Adrenal gland (tissue), 5 donors: ENCODE results near the gene PROSER2.

Experiments
- POLR2A ChIP-seq, 2 donors: fragments of 450-650 bp; IDR thresholded peaks; one replicate each; pipeline ENCODE4 v1.6.1; 2017; ENCODE audit warnings: antibody characterized with exemption in 2 of 2, mild to moderate bottlenecking in 2 of 2, moderate library complexity in 1 of 2
- TF ChIP-seq, protein P1 (sequence below), 6 experiments: fragments of 450-650 bp in 4 of 6; fragments of 200-600 bp in 2 of 6; sonication (generic) in 1 of 6; IDR thresholded peaks; 1 replicate in 5 of 6; 2 replicates in 1 of 6; pipeline versions ENCODE4 v1.5.1 to v1.8.0; 2016 to 2021; ENCODE audit warnings: antibody characterized with exemption in 6 of 6, mild to moderate bottlenecking in 2 of 6, moderate library complexity in 1 of 6
- donor health status: DM: no; HTN: no; CAD: no.

- TF ChIP-seq, protein P1, sequence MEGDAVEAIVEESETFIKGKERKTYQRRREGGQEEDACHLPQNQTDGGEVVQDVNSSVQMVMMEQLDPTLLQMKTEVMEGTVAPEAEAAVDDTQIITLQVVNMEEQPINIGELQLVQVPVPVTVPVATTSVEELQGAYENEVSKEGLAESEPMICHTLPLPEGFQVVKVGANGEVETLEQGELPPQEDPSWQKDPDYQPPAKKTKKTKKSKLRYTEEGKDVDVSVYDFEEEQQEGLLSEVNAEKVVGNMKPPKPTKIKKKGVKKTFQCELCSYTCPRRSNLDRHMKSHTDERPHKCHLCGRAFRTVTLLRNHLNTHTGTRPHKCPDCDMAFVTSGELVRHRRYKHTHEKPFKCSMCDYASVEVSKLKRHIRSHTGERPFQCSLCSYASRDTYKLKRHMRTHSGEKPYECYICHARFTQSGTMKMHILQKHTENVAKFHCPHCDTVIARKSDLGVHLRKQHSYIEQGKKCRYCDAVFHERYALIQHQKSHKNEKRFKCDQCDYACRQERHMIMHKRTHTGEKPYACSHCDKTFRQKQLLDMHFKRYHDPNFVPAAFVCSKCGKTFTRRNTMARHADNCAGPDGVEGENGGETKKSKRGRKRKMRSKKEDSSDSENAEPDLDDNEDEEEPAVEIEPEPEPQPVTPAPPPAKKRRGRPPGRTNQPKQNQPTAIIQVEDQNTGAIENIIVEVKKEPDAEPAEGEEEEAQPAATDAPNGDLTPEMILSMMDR (IDR thresholded peaks at IDR 0.05): no peak
- TF ChIP-seq POLR2A (IDR thresholded peaks at IDR 0.05): no peak
Observed at GRCh38 chr10:11808808-11809207, 14.3 kb upstream of the PROSER2 start.
